Mucosa of stomach (tissue), 1 donor: ENCODE data around the gene MACO1.
A peak's percentile ranks its signal among the peaks of the same experiment; 100 is the strongest.

Experiments
- H3K27me3 ChIP-seq: one replicate; pipeline ENCODE4 v1.7.0; 2013; ENCODE audit warnings: mild to moderate bottlenecking, low read length; ENCODE audit not compliant: control insufficient read depth, insufficient read depth
- H3K36me3 ChIP-seq: one replicate; pipeline ENCODE4 v1.7.0; 2013; ENCODE audit warnings: low read length; ENCODE audit not compliant: control insufficient read depth, insufficient read depth
- H3K4me1 ChIP-seq: one replicate; pipeline ENCODE4 v1.7.0; 2013; ENCODE audit warnings: mild to moderate bottlenecking, low read length; ENCODE audit not compliant: control insufficient read depth, insufficient read depth
- H3K4me3 ChIP-seq: one replicate; pipeline ENCODE4 v1.7.0; 2013; ENCODE audit warnings: low read length
- H3K9ac ChIP-seq: one replicate; pipeline ENCODE4 v1.7.0; 2013; ENCODE audit warnings: mild to moderate bottlenecking, low read length, moderate library complexity
- H3K9me3 ChIP-seq: one replicate; pipeline ENCODE4 v1.7.0; 2013; ENCODE audit warnings: mild to moderate bottlenecking, low read length, moderate library complexity; ENCODE audit not compliant: control insufficient read depth
- donor health status: Pancreatic carcinoma.

Gene MACO1

DNA sequence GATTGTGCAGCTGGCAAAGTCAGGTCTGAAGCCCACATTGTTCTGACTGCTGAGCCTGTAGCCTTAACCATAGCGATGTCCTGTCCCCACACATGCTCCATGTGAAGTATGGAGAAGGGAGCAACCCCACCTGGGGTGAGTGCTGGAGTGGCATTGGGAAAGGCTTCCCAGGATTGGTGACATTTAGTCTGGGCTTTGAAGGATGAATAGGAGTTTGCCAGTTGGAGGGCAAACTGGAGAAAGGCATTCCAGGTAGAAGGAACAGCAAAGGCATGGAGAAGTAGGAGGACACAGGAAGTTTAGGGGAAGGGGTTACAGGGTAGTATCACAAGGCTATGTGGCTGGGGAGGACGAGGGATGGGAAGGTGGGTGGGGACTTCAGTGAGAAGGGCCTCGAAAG, 105.4 kb downstream of the MACO1 start:
- no peaks in the 10 kb centered on the region for H3K4me1 ChIP-seq
- no peak overlapping the region for H3K9ac ChIP-seq
- no peak overlapping the region for H3K4me3 ChIP-seq
- H3K36me3 ChIP-seq: no peaks in the 10 kb centered on the region
- no peaks in the 10 kb centered on the region for H3K27me3 ChIP-seq
- H3K9me3 ChIP-seq: no peaks in the 10 kb centered on the region

DNA sequence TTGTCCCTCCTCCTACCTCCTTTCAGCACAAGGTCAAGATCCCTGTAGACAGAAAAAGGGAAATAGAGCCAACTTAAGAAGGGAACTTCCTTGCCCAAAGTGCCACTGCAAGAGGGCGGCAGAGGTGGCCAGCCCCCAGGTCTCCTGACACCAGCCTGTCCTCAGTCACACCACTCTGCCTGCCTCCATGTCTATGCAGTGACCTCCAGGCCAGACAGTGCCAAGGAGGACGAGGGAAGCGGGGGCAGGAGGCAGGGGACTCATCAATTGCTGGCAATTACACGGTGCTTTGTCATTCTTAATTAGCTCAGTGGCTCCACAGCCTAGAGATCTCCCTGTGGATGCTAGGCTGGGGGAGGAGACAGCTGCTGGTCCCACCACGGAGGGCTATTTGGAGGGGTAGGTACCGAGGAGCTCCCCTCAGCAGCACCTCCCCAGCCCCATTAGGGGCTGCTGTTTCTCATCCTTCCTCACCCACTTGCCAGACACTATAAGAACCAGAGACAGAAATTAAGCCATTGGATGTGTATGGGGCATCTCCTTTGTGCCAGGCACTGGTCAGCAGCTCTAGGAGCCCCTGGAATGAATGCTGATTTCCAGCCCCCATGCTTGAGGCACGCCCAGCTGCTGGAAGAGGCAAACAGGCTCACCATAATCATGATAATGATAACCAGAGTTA, 106.6 kb downstream of the MACO1 start:
- H3K9ac ChIP-seq: no peak overlapping the region
- no peaks in the 10 kb centered on the region for H3K36me3 ChIP-seq
- no peaks in the 10 kb centered on the region for H3K4me1 ChIP-seq
- no peaks in the 10 kb centered on the region for H3K27me3 ChIP-seq
- no peak overlapping the region for H3K4me3 ChIP-seq
- no peaks in the 10 kb centered on the region for H3K9me3 ChIP-seq

DNA sequence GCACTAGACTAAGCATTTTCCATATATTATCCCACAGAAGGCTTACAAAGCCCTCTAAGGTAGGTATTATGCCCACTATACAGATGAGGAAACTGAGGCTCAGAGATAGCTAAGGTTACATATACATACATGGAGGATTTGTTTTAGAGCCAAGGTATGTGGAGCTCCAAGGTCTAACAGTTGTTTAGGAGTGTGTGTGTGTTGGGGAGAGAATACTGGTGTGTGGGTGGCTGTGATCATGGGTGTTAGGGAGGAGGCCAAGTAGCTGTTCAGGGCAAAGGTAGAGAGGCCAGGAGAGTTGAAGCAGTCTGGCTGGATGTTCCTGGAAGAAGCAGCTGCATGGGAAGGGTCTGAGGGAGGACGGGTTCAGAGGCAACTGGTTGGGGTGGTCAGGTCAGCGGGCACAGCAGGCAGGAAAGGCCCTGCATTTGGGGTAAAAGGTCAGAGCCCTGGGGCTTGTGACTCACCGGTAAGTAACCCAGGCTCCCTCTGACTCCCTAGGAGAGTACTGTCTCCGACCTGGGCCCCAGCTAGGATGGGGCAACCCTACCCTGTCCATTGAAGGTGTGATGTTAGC, 107.6 kb downstream of the MACO1 start:
- no peaks in the 10 kb centered on the region for H3K4me1 ChIP-seq
- no peak overlapping the region for H3K9ac ChIP-seq
- H3K27me3 ChIP-seq: no peaks in the 10 kb centered on the region

DNA sequence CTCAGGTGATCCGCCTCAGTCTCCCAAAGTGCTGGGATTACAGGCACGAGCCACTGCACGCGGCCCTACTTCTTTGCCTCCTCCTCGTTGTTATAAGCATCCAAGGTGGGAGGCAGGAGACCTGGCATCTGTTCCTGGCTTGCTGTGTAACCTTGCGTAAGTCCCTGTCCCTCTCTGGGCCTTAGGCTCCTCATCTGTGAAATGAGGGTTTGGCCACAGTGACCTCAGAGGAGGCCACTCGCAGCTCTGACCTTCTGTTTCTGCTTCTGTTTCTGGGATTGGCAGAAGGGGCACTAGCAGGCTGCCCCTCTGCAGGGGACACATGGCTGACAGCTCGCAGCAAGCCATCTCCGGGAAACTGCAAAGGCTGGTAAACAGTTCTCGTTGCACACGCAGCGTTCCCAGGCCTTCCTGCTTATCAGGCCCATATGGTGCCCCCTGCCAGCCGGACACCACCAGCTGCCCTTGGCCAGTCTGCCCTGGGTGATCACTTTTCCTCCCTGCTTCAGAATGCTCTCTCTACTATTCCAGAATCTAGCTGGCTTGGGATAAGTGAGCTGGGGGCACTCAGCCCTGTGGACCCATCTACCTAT, 110.1 kb downstream of the MACO1 start:
- H3K27me3 ChIP-seq: no peaks in the 10 kb centered on the region
- H3K9me3 ChIP-seq: no peaks in the 10 kb centered on the region
- no peak overlapping the region for H3K9ac ChIP-seq
- no peak overlapping the region for H3K4me3 ChIP-seq
- H3K36me3 ChIP-seq: no peaks in the 10 kb centered on the region
- H3K4me1 ChIP-seq: peaks cover 7% of the 10 kb centered on the region

More for the DNA sequence above, 107.6 kb downstream of the MACO1 start:
- H3K4me3 ChIP-seq: no peak overlapping the region
- no peaks in the 10 kb centered on the region for H3K36me3 ChIP-seq
- no peaks in the 10 kb centered on the region for H3K9me3 ChIP-seq

DNA sequence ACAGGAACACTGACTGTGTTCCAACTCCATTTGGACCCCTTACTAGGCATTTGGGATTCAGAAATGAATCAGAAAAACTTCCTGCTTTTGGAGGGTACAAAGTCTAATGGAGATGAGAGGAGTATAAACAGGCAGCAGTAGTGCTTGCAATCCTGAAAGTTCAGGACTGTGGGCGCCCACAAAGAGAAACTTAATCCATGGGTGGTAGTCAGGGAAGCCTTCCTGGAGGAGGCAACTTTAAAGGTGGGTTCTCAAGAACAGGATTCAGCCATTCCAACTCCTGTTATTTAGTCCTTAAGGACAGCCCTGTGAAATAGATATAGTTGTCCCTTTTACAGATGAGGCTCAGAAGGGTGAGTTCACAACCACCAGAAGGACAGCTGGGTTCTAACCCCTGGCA, 110.7 kb downstream of the MACO1 start:
- H3K9me3 ChIP-seq: no peaks in the 10 kb centered on the region
- H3K4me1 ChIP-seq: peaks cover 7% of the 10 kb centered on the region
- H3K27me3 ChIP-seq: no peaks in the 10 kb centered on the region

DNA sequence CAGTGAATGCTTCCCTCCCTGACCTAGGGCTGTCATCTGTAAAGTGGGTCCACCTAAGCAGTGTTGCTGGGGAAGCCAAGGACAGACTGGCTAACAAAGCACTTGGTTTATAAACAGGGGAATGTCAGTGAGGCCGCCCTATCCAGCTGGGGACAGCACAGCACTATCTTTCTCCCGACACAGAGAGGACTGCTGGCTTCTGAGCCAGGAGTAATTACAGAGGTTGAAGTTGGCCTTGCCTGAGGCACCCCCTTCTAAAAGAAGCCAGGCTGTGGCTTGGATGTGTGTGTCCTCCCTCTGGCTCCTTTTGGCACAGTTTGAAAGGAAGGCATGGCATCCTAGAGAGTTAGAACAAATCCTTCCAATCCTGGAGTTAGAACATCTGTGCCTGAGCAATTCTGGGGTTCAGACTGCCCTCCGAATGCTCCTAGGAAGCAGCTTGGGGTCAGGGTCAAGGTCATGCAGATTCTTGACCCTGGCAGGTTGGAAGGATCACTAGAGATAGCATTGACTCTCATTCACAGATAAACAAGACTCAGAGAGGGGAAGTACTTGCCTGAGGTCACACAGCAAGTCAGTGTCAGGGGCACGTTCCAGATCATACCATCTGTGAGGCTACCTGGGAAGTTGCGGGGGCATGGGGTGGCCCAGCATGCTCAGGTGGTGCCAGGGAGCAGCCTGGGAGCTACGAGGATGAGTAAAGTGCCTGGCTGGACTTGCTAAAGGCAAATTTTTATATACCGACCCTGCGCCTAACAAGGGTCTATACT, 111.4 kb downstream of the MACO1 start:
- Histone ChIP-seq H3K4me1 (peaks cover 7% of the 10 kb centered on the region), H3K9me3 (no peaks in the 10 kb centered on the region), H3K27me3 (no peaks in the 10 kb centered on the region), H3K9ac (no peak overlapping the region), H3K36me3 (no peaks in the 10 kb centered on the region), H3K4me3 (no peak overlapping the region)

More for the DNA sequence above, 110.7 kb downstream of the MACO1 start:
- Histone ChIP-seq H3K4me3 (no peak overlapping the region), H3K36me3 (no peaks in the 10 kb centered on the region), H3K9ac (no peak overlapping the region)

DNA sequence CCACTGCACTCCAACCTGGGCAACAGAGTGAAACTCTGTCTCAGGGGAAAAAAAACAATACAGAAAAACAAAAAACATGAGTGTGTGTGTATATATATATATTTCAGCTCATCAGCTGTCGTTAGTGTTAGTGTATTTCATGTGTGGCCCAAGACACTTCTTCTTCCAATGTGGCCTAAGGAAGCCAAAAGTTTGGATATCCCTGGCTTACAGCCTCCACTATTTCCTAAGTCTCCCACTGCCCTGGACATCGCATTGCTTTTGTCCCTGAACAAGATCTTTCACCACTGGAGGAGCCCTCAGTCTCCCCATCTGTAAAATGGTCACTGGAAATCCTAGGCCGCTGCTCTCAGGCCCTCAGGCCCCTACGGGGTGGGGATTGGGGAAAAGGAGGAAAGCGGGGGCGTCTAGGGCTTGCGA, 112.3 kb downstream of the MACO1 start:
- H3K4me1 ChIP-seq: peaks cover 7% of the 10 kb centered on the region
- no peak overlapping the region for H3K4me3 ChIP-seq
- H3K27me3 ChIP-seq: no peaks in the 10 kb centered on the region
- H3K36me3 ChIP-seq: no peaks in the 10 kb centered on the region
- no peaks in the 10 kb centered on the region for H3K9me3 ChIP-seq
- H3K9ac ChIP-seq: no peak overlapping the region

DNA sequence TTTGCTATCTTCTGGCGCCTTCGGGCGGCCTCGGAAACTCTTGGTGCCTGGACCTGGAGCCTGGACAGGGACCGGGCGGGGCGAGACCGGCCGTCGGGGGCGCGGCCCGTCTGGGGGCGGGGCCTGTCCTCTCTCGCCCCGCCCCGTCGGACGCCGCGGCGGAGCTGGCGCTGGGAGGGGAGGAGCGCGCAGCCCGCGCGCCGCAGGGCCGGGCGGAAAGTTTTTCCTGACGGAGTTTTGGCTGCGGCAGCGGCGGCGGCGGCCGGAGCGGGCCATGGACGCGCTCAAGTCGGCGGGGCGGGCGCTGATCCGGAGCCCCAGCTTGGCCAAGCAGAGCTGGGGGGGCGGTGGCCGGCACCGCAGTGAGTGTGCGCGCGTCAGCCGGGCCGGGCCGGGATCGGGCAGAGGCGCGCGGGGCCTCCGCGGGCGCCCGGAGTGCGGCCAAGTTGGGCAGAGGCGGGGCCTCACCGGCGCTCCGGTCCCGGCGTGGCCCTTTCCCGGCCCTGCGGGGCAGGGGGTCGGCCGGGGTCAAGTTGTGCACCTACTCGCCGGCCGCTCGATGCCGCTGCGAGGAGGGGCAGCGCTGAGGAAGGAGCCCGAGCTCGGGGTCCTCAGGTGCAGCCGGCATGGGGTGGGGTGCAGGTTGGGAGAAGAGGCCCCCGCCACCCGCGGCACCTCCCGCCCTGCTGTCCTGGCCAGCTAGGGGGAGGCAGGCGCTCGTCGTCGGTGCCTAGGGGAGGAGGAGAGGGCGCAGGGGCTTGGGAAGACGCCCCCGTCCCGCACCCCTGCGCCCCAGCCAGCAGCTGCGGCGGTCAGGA, 112.9 kb downstream of the MACO1 start, which contains the start of gene LDLRAP1:
TSS of gene LDLRAP1 (plus strand) at position 182 of the 818 bp plus-strand sequence. CDS start at position 275, 93 bp downstream.
- Histone ChIP-seq H3K27me3 (no peaks in the 10 kb centered on the region), H3K4me3 (peak within 1 kb of the TSS; percentile 62), H3K9ac (peak within 1 kb of the TSS; percentile 74), H3K36me3 (no peaks in the 10 kb centered on the region), H3K4me1 (peaks cover 8% of the 10 kb centered on the region), H3K9me3 (no peaks in the 10 kb centered on the region)

DNA sequence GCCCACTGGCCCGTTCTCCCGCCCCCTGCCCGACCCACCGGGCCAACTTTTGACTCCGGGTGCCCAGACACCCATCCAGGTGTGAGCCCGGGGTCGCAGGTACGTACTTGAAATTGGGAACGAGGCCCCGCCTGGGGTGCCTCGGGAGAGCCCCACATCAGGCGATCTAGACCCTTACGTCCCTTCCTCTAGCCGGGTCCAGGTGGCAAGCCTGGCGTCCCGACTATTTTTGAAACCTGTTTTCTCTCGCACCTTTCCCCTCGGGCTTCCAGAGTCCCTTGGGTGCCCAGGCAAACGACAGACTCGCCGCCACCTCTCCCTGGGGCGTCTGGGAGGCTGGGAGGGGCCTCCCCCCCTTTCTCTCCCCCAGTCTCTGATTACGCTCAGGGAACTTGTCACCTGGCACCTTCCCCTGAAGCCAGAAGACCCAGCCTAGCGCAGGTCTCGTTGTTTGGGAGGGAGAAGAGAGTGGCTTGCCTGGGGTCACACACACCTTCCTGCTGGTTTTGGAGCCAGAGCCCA, 113.6 kb downstream of the MACO1 start:
- Histone ChIP-seq H3K27me3 (no peaks in the 10 kb centered on the region), H3K36me3 (no peaks in the 10 kb centered on the region), H3K4me3 (peak overlapping the region; percentile 62), H3K4me1 (peaks cover 15% of the 10 kb centered on the region), H3K9me3 (no peaks in the 10 kb centered on the region), H3K9ac (peak overlapping the region; percentile 74)

DNA sequence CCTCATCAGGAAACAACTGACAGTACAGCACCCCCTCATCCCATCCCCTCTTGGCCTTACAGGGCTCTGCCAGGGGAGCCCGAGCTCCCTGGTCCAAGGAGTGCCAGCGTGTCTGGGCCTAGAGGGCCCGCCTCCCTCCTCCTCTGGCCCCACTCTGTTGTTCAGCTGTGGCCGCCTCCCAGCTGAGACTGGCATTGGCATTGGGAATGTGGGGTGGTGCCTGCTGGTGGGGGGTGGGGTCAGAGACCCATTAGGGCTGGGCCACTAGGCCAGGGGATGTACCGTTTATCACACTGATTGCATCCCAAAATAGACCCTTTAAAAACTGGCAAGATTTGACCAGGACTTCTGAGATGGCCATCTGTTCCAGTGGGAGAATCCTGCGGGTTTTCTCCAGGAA, 114.1 kb downstream of the MACO1 start:
- H3K9ac ChIP-seq: peak overlapping the region; percentile 74
- H3K36me3 ChIP-seq: no peaks in the 10 kb centered on the region
- peaks cover 20% of the 10 kb centered on the region for H3K4me1 ChIP-seq
- no peaks in the 10 kb centered on the region for H3K27me3 ChIP-seq
- no peaks in the 10 kb centered on the region for H3K9me3 ChIP-seq
- peak overlapping the region; percentile 62 for H3K4me3 ChIP-seq

DNA sequence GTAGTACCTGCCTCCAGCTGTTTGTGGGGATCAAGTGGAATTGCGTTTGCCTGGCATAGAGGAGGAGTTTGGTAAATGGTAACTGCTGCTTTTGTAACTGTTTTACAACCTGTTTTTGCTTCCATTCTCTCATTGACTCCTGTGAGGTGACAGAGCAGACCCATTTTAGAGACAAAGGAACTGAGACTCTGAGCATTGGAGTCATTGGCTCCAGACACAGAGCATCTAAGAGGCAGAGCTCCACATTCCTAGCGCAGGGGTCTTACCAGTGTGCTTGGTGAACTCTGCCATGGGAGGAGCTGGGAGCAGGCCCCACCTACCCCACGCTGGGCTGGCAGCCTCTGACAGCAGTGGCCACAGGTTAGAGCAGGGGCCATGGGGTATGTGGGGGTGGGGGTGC, 115.1 kb downstream of the MACO1 start:
- peaks cover 29% of the 10 kb centered on the region for H3K4me1 ChIP-seq
- no peak overlapping the region for H3K4me3 ChIP-seq
- H3K9ac ChIP-seq: no peak overlapping the region
- H3K9me3 ChIP-seq: no peaks in the 10 kb centered on the region
- no peaks in the 10 kb centered on the region for H3K36me3 ChIP-seq
- no peaks in the 10 kb centered on the region for H3K27me3 ChIP-seq
